Measurements from ENCODE around the gene ELK4. TPM values are rescaled to one million over a fixed set of nuclear protein-coding genes. Genes with fewer than 3 reads are reported as not detected.

Gene ELK4
- total RNA-seq, 1 experiment from 2014 or later: 39.0 TPM

GRCh38 chr1:205633421-205633976 is 1.7 kb upstream of the ELK4 start (continued):
- TF ChIP-seq, protein P1, sequence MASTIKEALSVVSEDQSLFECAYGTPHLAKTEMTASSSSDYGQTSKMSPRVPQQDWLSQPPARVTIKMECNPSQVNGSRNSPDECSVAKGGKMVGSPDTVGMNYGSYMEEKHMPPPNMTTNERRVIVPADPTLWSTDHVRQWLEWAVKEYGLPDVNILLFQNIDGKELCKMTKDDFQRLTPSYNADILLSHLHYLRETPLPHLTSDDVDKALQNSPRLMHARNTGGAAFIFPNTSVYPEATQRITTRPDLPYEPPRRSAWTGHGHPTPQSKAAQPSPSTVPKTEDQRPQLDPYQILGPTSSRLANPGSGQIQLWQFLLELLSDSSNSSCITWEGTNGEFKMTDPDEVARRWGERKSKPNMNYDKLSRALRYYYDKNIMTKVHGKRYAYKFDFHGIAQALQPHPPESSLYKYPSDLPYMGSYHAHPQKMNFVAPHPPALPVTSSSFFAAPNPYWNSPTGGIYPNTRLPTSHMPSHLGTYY (CRISPR knock-in tag; IDR thresholded peaks at IDR 0.05): no peak
- no peak for TF ChIP-seq ATF1 (CRISPR knock-in tag; IDR thresholded peaks at IDR 0.05)
- TF ChIP-seq GABPB1 (CRISPR knock-in tag; IDR thresholded peaks at IDR 0.05): no peak
- no peak for TF ChIP-seq AFF4 (CRISPR knock-in tag; IDR thresholded peaks at IDR 0.05; ENCODE audit: borderline replicate concordance)
- TF ChIP-seq NR1H2 (CRISPR knock-in tag; IDR thresholded peaks at IDR 0.05): no peak
- no peak for TF ChIP-seq ZNF281 (CRISPR knock-in tag; IDR thresholded peaks at IDR 0.05)

- Mint-ChIP-seq H3K4me3 (peak overlapping the region; percentile 83), H3K4me1 (peaks cover 25% of the 10 kb centered on the region), H3K9me3 (no peaks in the 10 kb centered on the region), H3K27ac (peak overlapping the region; percentile 88), H3K27me3 (ENCODE audit: low read depth) (no peaks in the 10 kb centered on the region), H3K36me3 (no peaks in the 10 kb centered on the region)
- POLR2A ChIA-PET: interaction anchor here (0.6 to 1.8 kb wide), 8 partner anchors 25 to 131 kb away, joined by 3 to 17 read pairs (median 4); no protein-coding TSS in a partner anchor
- CTCF ChIA-PET: interaction anchor here (0.6 to 3.1 kb wide), 17 partner anchors 13 to 109 kb away, joined by 3 to 76 read pairs (median 6); partner anchors contain the start of gene SLC45A3
- DNase-seq (ENCODE audit: low spot score) (no peak), ATAC-seq (no peak)
- TF ChIP-seq SMAD3 (CRISPR knock-in tag; IDR thresholded peaks at IDR 0.05; ENCODE audit: borderline replicate concordance) (no peak), ZNF423 (CRISPR knock-in tag; IDR thresholded peaks at IDR 0.05) (no peak), ZNF281 (CRISPR knock-in tag; IDR thresholded peaks at IDR 0.05) (no peak), MLX (CRISPR knock-in tag; IDR thresholded peaks at IDR 0.05) (no peak), NR2C2 (CRISPR knock-in tag; IDR thresholded peaks at IDR 0.05) (no peak), ETV6 (CRISPR knock-in tag; IDR thresholded peaks at IDR 0.05) (no peak), NFATC4 (CRISPR knock-in tag; IDR thresholded peaks at IDR 0.05) (no peak), ATF3 (CRISPR knock-in tag; conservative IDR thresholded peaks at IDR 0.05) (no peak), KAT7 (CRISPR knock-in tag; IDR thresholded peaks at IDR 0.05; ENCODE audit: borderline replicate concordance) (no peak)
- TF ChIP-seq, protein P2, sequence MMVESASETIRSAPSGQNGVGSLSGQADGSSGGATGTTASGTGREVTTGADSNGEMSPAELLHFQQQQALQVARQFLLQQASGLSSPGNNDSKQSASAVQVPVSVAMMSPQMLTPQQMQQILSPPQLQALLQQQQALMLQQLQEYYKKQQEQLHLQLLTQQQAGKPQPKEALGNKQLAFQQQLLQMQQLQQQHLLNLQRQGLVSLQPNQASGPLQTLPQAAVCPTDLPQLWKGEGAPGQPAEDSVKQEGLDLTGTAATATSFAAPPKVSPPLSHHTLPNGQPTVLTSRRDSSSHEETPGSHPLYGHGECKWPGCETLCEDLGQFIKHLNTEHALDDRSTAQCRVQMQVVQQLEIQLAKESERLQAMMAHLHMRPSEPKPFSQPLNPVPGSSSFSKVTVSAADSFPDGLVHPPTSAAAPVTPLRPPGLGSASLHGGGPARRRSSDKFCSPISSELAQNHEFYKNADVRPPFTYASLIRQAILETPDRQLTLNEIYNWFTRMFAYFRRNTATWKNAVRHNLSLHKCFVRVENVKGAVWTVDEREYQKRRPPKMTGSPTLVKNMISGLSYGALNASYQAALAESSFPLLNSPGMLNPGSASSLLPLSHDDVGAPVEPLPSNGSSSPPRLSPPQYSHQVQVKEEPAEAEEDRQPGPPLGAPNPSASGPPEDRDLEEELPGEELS (CRISPR knock-in tag; IDR thresholded peaks at IDR 0.05): no peak
- TF ChIP-seq, protein P3, sequence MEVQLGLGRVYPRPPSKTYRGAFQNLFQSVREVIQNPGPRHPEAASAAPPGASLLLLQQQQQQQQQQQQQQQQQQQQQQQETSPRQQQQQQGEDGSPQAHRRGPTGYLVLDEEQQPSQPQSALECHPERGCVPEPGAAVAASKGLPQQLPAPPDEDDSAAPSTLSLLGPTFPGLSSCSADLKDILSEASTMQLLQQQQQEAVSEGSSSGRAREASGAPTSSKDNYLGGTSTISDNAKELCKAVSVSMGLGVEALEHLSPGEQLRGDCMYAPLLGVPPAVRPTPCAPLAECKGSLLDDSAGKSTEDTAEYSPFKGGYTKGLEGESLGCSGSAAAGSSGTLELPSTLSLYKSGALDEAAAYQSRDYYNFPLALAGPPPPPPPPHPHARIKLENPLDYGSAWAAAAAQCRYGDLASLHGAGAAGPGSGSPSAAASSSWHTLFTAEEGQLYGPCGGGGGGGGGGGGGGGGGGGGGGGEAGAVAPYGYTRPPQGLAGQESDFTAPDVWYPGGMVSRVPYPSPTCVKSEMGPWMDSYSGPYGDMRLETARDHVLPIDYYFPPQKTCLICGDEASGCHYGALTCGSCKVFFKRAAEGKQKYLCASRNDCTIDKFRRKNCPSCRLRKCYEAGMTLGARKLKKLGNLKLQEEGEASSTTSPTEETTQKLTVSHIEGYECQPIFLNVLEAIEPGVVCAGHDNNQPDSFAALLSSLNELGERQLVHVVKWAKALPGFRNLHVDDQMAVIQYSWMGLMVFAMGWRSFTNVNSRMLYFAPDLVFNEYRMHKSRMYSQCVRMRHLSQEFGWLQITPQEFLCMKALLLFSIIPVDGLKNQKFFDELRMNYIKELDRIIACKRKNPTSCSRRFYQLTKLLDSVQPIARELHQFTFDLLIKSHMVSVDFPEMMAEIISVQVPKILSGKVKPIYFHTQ (CRISPR knock-in tag; IDR thresholded peaks at IDR 0.05): no peak
- TF ChIP-seq, protein P4, sequence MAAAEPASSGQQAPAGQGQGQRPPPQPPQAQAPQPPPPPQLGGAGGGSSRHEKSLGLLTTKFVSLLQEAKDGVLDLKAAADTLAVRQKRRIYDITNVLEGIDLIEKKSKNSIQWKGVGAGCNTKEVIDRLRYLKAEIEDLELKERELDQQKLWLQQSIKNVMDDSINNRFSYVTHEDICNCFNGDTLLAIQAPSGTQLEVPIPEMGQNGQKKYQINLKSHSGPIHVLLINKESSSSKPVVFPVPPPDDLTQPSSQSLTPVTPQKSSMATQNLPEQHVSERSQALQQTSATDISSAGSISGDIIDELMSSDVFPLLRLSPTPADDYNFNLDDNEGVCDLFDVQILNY (CRISPR knock-in tag; IDR thresholded peaks at IDR 0.05): no peak
These were observed 908 bp upstream of the ELK4 start for GRCh38 chr1:205632669-205633169.

All from WTC11 (cell line).